Measurements from ENCODE around the gene BHLHE40.
A peak's percentile ranks its signal among the peaks of the same experiment; 100 is the strongest.

The BHLHE40 gene

DNA sequence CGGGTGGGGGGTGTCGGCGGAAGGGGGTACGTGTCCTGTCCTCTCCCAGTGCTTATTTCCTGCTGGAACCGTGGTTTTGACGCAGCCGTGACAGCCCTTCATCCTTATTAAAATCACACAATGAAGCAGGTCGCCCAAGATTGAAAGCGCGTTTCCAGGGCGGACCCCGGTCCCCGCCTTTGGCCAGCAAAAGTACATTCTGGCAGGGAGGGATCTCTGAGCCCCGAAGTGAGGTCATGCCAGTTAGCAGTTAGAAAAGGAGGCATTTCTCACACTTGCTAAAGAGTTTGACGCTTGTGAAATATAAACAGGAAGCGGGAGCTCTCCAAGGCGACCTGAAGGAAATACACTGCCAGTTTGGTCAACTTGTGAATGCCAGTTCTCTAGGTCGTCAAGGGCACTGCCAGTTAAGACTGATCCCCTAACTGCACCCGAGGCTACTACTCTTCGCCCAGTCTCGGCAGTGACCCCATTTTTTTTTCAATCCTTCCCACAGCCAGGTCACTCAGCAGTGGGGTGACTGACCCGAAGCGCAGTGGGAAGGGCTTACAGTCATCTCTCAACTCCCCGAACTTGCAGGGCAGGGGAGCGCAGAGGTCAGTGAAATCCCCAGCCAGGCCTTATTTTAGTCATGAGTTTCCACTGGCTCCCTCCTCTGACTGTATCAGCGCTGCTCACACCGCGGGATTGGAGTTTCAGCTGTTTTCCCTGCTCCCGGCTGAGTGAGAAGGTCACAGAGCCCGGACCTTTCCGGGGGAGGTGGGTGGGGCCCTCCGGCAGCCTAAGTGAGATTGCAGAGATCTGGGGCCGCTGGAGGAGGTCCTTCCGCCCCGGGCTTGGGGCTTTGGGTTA, 2.0 kb upstream of the BHLHE40 start:
- Mint-ChIP-seq H3K9me3 (no peaks in the 10 kb centered on the region), H3K27ac (peak overlapping the region; percentile 85), H3K27me3 (no peaks in the 10 kb centered on the region), H3K4me3 (peak overlapping the region; percentile 97), H3K36me3 (peaks cover 10% of the 10 kb centered on the region), H3K4me1 (peaks cover 45% of the 10 kb centered on the region)

DNA sequence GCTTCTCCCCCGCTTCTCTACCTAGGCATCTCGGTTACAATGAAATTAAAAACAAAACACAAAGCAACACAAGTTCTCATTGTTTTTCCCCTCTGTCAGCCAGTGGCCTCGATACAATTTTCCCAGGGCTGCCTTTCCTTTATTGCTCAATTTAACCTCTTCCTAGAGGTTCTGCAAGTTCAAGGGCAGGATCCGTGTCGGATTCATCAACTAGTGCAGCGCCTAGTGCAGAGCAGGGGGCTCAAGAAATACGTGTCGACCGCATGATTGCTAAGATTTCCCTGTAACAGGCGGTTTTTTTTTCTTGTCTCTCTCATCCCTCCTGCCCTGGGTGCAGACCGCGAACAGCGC, 1.4 kb upstream of the BHLHE40 start:
- Mint-ChIP-seq H3K4me1 (peaks cover 50% of the 10 kb centered on the region), H3K27ac (peak overlapping the region; percentile 85)

DNA sequence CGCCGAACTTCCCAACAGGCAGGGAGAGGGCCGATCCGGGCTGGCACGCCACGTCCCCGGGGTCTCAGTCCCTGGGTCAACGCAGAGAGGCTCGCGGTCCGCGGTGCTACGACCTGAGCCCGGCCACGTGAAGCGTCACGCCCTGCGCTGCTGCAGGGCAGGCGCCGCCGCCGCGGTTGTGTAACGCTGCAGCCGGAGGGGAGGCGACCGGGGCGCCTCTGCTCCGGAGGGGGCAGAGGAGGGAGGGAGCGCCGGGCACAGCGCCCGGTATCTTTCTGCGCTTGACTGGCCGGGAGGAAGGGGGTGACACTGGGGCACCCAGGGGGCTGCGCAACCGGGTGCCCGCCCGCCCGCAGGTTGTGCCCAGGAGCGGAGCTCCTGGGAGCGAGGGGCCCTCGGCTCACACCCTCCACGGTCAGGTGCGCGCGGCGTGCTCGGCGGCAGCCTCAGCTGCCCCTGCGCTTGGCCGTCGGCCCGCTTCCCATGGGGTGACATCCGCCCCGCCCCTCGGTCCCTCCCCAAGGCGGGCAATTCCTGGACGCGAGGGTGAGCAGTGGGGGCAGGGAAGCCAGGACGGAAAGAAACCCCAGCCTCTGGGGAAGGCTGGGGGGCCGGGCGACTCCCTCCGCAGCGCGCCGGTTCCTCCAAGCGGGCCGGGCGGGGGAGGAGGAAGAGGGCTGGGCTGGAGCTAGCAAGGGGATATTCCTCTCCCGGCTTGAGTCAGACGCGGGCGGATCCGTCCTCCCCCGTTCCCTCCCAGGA, 852 bp upstream of the BHLHE40 start:
- Mint-ChIP-seq H3K27ac (peak overlapping the region; percentile 85), H3K4me3 (peak overlapping the region; percentile 97), H3K9me3 (no peaks in the 10 kb centered on the region), H3K27me3 (no peaks in the 10 kb centered on the region), H3K4me1 (peaks cover 55% of the 10 kb centered on the region), H3K36me3 (peaks cover 13% of the 10 kb centered on the region)

More for the DNA sequence above, 1.4 kb upstream of the BHLHE40 start:
- Mint-ChIP-seq H3K36me3 (peaks cover 10% of the 10 kb centered on the region), H3K9me3 (no peaks in the 10 kb centered on the region), H3K27me3 (no peaks in the 10 kb centered on the region), H3K4me3 (peak overlapping the region; percentile 97)

DNA sequence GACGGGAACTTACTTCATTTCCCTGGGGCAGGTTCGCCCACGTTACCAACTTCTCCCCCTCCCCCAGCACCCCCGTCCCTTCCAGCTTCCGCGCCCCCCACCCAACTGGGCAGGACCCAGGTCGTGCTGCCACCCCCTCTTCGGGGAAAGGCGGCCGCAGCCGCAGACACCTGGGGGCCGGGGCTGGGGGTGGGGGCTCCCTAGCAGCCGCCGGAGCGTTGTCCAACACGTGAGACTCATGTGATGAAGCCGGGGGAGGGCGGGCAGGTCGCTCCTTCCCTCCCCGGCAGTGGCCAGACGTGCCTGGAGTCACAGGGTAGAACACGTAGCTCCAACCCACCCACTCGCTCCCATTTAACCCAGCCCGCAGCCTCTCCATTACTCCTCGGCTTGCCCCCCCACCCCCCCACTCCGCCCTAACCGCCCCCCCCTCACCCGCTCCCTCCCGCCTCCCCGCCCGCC, 240 bp upstream of the BHLHE40 start:
- Mint-ChIP-seq H3K36me3 (peaks cover 15% of the 10 kb centered on the region), H3K9me3 (no peaks in the 10 kb centered on the region), H3K4me3 (peak overlapping the region; percentile 97), H3K27me3 (no peaks in the 10 kb centered on the region), H3K27ac (peak overlapping the region; percentile 93), H3K4me1 (peaks cover 61% of the 10 kb centered on the region)

DNA sequence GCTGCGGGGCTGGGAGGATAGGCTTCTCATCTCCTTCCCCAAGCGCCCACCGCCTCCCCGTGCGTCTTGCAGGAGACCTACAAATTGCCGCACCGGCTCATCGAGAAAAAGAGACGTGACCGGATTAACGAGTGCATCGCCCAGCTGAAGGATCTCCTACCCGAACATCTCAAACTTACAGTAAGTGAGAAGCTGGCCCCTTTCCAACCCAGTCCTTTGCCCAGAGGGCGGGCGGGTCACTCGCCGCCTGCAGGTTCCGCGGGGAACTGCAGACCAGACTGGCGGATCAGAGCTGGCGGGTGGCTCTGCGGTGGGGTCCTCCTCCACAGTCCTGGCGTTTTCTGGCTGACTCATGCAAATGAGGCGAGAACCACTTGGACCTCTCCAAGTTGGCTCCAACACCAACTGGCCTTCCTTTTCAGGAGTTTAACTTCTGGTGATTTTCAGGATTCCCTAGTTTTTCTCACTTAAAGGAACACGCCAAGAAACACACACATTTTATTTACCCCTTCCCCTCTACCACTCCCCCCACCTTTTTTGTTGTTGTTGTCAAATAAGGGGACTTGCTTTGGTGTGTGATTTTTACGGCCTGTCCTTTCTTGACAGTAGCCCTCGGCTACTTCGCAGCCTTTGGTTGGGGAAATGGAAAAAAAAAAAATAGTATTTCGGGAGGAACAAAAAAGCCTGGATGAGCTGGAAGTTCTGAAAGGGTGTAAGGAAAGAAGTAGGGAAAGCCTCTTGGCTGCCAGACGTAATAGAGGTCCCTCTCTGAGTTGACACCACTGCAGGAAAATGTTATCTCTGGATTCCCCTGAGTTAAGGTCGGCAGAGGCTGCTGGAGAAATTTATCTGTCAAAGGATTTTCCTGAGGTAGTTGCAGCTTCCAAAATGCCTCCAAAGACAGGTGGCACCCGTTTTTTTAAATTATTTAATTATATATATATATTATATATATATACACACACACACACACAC, 1.3 kb downstream of the BHLHE40 start:
- Mint-ChIP-seq H3K27ac (peak overlapping the region; percentile 95), H3K4me1 (peaks cover 64% of the 10 kb centered on the region), H3K4me3 (peak overlapping the region; percentile 97), H3K36me3 (peaks cover 15% of the 10 kb centered on the region), H3K27me3 (no peaks in the 10 kb centered on the region), H3K9me3 (no peaks in the 10 kb centered on the region)

DNA sequence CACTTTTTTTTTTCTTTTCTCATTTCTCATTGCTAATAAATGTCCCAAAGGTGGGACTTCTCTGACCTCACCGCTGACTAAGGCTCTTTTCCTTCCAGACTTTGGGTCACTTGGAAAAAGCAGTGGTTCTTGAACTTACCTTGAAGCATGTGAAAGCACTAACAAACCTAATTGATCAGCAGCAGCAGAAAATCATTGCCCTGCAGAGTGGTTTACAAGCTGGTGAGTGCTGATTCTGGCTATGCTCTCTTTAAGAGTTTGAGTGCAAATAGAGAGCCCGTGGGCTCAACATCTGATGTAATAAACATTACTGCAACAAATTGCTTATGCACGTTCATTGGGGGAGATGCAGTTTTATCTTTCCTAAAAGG, 2.0 kb downstream of the BHLHE40 start:
- Mint-ChIP-seq H3K27me3 (no peaks in the 10 kb centered on the region), H3K27ac (no peak overlapping the region), H3K36me3 (peaks cover 15% of the 10 kb centered on the region), H3K9me3 (no peaks in the 10 kb centered on the region), H3K4me1 (peaks cover 68% of the 10 kb centered on the region), H3K4me3 (peak overlapping the region; percentile 90)

DNA sequence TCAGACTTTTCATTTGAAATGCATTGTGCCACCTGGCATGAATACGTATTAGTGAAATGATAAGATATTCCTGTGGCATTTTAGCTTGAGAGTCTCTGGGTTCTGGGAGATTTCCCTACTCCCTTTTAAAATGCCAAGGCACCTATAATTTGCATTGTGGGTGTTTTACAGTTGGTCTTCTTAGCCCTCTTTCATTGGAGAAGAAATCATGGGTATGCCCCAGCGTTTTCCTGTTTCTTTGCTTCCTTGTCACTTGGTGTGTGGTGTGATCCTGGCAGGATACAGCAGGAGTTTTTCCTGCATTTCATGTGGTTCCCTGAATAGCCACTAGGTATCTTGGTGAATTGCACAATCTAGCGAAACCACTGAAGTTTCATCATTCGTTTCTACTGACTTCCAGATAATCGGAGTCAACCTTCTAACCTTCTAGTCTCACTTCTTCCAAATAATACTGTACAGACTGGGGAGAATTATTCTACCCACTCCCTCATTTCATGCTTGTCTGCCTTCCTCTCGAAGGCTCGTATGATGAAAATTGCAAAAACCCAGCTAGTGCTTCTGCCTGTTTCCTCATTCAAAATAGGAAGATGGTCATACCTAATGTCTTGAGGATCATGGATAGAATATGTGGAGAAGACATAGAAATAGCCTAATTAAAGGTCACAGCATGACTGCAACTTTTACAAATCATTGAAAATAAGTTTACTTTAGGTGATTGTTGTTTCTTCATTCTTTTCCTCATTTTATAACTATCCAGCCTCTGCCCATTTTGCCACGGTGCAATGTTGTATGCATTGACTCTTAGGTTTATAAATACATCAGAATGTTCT, 2.6 kb downstream of the BHLHE40 start:
- Mint-ChIP-seq H3K36me3 (peaks cover 15% of the 10 kb centered on the region), H3K4me3 (peak overlapping the region; percentile 90), H3K9me3 (no peaks in the 10 kb centered on the region), H3K27me3 (no peaks in the 10 kb centered on the region), H3K27ac (no peak overlapping the region), H3K4me1 (peaks cover 67% of the 10 kb centered on the region)

DNA sequence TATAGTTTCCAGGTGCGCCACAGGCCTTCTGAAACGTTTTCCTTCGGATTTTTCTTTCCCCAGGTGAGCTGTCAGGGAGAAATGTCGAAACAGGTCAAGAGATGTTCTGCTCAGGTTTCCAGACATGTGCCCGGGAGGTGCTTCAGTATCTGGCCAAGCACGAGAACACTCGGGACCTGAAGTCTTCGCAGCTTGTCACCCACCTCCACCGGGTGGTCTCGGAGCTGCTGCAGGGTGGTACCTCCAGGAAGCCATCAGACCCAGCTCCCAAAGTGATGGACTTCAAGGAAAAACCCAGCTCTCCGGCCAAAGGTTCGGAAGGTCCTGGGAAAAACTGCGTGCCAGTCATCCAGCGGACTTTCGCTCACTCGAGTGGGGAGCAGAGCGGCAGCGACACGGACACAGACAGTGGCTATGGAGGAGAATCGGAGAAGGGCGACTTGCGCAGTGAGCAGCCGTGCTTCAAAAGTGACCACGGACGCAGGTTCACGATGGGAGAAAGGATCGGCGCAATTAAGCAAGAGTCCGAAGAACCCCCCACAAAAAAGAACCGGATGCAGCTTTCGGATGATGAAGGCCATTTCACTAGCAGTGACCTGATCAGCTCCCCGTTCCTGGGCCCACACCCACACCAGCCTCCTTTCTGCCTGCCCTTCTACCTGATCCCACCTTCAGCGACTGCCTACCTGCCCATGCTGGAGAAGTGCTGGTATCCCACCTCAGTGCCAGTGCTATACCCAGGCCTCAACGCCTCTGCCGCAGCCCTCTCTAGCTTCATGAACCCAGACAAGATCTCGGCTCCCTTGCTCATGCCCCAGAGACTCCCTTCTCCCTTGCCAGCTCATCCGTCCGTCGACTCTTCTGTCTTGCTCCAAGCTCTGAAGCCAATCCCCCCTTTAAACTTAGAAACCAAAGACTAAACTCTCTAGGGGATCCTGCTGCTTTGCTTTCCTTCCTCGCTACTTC, 3.8 kb downstream of the BHLHE40 start:
- Mint-ChIP-seq H3K36me3 (peaks cover 15% of the 10 kb centered on the region), H3K27me3 (no peaks in the 10 kb centered on the region), H3K9me3 (no peaks in the 10 kb centered on the region), H3K4me1 (peaks cover 64% of the 10 kb centered on the region), H3K27ac (no peak overlapping the region), H3K4me3 (peak overlapping the region; percentile 90)

DNA sequence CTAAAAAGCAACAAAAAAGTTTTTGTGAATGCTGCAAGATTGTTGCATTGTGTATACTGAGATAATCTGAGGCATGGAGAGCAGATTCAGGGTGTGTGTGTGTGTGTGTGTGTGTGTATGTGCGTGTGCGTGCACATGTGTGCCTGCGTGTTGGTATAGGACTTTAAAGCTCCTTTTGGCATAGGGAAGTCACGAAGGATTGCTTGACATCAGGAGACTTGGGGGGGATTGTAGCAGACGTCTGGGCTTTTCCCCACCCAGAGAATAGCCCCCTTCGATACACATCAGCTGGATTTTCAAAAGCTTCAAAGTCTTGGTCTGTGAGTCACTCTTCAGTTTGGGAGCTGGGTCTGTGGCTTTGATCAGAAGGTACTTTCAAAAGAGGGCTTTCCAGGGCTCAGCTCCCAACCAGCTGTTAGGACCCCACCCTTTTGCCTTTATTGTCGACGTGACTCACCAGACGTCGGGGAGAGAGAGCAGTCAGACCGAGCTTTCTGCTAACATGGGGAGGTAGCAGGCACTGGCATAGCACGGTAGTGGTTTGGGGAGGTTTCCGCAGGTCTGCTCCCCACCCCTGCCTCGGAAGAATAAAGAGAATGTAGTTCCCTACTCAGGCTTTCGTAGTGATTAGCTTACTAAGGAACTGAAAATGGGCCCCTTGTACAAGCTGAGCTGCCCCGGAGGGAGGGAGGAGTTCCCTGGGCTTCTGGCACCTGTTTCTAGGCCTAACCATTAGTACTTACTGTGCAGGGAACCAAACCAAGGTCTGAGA, 4.7 kb downstream of the BHLHE40 start:
- no peaks in the 10 kb centered on the region for H3K9me3 Mint-ChIP-seq
- H3K27ac Mint-ChIP-seq: peak overlapping the region; percentile 69
- no peaks in the 10 kb centered on the region for H3K27me3 Mint-ChIP-seq
- H3K4me1 Mint-ChIP-seq: peaks cover 64% of the 10 kb centered on the region
- H3K4me3 Mint-ChIP-seq: peak overlapping the region; percentile 68
- peaks cover 15% of the 10 kb centered on the region for H3K36me3 Mint-ChIP-seq

DNA sequence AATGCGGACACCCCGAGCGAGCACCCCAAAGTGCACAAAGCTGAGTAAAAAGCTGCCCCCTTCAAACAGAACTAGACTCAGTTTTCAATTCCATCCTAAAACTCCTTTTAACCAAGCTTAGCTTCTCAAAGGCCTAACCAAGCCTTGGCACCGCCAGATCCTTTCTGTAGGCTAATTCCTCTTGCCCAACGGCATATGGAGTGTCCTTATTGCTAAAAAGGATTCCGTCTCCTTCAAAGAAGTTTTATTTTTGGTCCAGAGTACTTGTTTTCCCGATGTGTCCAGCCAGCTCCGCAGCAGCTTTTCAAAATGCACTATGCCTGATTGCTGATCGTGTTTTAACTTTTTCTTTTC, 5.3 kb downstream of the BHLHE40 start:
- Mint-ChIP-seq H3K4me1 (peaks cover 64% of the 10 kb centered on the region), H3K27ac (peak overlapping the region; percentile 69), H3K9me3 (no peaks in the 10 kb centered on the region), H3K36me3 (peaks cover 15% of the 10 kb centered on the region), H3K4me3 (peak overlapping the region; percentile 68), H3K27me3 (no peaks in the 10 kb centered on the region)

DNA sequence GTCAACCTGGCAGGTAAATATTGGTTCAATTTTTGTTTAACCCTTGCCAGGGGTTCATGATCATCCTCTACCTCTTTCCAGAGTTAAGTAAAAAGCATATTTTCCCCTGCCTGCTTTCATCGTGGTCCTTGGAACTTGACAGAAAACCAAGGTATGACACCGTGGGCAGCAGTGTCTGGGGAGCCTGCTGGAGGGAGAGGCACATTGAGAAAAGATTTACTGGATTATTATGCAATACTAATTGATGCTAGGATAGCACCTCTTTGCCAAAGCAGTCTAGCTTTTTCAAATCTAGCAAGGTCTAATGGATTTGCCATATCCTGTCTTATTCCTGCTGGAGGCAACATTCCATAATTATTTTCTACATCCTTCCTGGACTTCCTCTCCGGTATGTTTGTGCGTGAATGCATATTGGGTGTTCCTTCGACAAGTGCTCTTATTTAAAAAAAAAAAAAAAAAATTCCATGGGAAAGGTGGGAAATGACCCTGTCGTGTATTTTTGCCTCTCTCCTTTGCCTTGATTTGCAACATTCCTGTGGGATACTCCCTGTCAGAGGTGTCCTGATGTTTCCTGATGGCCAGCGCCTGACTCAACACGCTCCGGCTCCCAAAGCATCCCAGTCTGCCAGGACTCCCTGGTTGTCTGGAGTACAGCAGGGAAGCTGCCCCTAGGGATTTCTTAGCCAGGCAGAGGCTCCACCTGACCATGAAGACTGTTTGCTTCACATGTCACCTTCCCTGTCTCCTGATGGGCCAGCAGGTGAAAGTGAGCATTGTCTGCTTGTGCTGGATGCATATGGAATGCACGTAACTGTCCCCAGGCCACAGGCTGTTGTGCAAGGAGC, 6.3 kb downstream of the BHLHE40 start:
- Mint-ChIP-seq H3K4me3 (peak overlapping the region; percentile 78), H3K27ac (no peak overlapping the region), H3K9me3 (no peaks in the 10 kb centered on the region), H3K36me3 (peaks cover 12% of the 10 kb centered on the region), H3K4me1 (peaks cover 58% of the 10 kb centered on the region), H3K27me3 (no peaks in the 10 kb centered on the region)

DNA sequence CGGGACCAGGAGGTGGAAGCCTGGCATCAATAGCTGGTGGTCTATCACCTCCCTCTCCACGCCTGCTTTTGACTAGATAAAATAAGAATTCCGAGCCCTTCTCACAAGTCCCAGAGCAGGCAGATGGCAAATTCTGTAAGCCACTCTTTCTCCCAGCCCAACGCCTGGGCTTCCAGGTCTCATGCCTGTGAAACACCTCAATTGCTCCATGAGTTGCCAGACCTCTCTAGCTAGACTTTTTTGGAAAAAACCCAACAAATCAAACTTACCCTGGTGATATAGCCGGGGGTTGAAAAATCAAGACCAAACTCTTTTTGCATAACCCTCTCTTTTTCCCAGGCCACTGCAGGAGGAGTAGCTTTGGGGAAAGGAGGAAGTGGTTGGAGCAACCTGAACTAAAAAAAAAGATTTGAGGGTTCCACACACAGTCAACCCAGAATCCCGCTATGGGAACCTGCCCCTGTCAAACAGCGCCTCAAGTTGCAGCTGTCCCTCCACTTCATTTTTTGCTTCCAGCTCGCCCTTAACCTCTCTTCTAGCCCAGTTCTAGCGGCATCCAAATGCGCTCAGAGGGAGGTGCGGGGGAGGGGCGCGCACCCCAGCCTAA, 7.0 kb downstream of the BHLHE40 start:
- H3K9me3 Mint-ChIP-seq: no peaks in the 10 kb centered on the region
- no peaks in the 10 kb centered on the region for H3K27me3 Mint-ChIP-seq
- H3K27ac Mint-ChIP-seq: peak overlapping the region; percentile 30
- peak overlapping the region; percentile 78 for H3K4me3 Mint-ChIP-seq
- H3K4me1 Mint-ChIP-seq: peaks cover 53% of the 10 kb centered on the region
- H3K36me3 Mint-ChIP-seq: peaks cover 11% of the 10 kb centered on the region

Data from activated naive CD4-positive, alpha-beta T cell treated with anti-CD3 and anti-CD28 coated beads, Interleukin-2, amount 50 U/mL, for 24 hours (primary cell).